Neural progenitor cell (in vitro differentiated cells): ENCODE results near the gene SBF1.

Source experiments
- CTCF ChIP-seq: fragments of 200-600 bp; sonication (generic); IDR thresholded peaks from 2 replicates; pipeline ENCODE4 v1.5.1; 2017; ENCODE audit warnings: antibody characterized with exemption, mild to moderate bottlenecking
- EZH2 ChIP-seq: fragments of 200-600 bp; sonication (generic); IDR thresholded peaks from 2 replicates; pipeline ENCODE4 v1.6.1; 2017; ENCODE audit warnings: antibody characterized with exemption, mild to moderate bottlenecking, moderate library complexity
- EZH2phosphoT487 ChIP-seq: fragments of 200-600 bp; sonication (generic); IDR thresholded peaks from 2 replicates; pipeline ENCODE4 v1.6.1; 2017; ENCODE audit warnings: antibody characterized with exemption

- TF ChIP-seq CTCF (no peak), EZH2 (no peak), EZH2phosphoT487 (no peak)
Observed at GRCh38 chr22:50485221-50486131, 10.6 kb upstream of the SBF1 start.
